Activated CD8-positive, alpha-beta memory T cell treated with anti-CD3 and anti-CD28 coated beads for 36 hours (primary cell): Measurements from ENCODE around the gene S100A7. TPM values are rescaled to one million over a fixed set of nuclear protein-coding genes. Genes with fewer than 3 reads are reported as not detected.
"Not testable (repeated sequence)": the region's sequence is repeated elsewhere in the genome, so short reads cannot be mapped to it uniquely, and the experiment has no call there.

Source experiments
- CTCF ChIA-PET: fragments of 350-600 bp; sonication (Branson Sonifier 250); formaldehyde crosslinking; loops from one replicate; lab custom pipeline; 2021; ENCODE audit warnings: antibody characterized with exemption; lab: Charles Lee
- POLR2A ChIA-PET: fragments of 350-600 bp; sonication (Branson Sonifier 250); formaldehyde crosslinking; loops from one replicate; lab custom pipeline; 2021; ENCODE audit warnings: antibody characterized with exemption; lab: Charles Lee
- total RNA-seq, 2 experiments: library from RNA; stranded (reverse); gene quantifications; one replicate each; pipeline ENCODE4 v1.2.3, GENCODE V29; 2021

Gene S100A7
- total RNA-seq, 2 experiments from 2014 or later = not detected

- ChIA-PET POLR2A (no interaction called here), CTCF (no interaction called here)
Observed at GRCh38 chr1:153481124-153481523, 20.7 kb upstream of the S100A7 start.

- ChIA-PET POLR2A (no interaction called here), CTCF (interaction anchor here (1.6 kb wide), 1 partner anchor 13 kb away, joined by 5 read pairs; no protein-coding TSS in a partner anchor)
Observed at GRCh38 chr1:153478692-153479618, 18.5 kb upstream of the S100A7 start.

- CTCF ChIA-PET = interaction anchor here (0.7 to 1.6 kb wide), 2 partner anchors 12 to 131 kb away, joined by 3 to 5 read pairs; no protein-coding TSS in a partner anchor
Observed at GRCh38 chr1:153478047-153478691, 17.7 kb upstream of the S100A7 start.

GRCh38 chr1:153476491-153477093 lies 16.1 kb upstream of the S100A7 start:
- ChIA-PET CTCF (no interaction called here), POLR2A (no interaction called here)

More at GRCh38 chr1:153478047-153478691, 17.7 kb upstream of the S100A7 start:
- POLR2A ChIA-PET = no interaction called here

- ChIA-PET POLR2A (no interaction called here), CTCF (no interaction called here)
Observed at GRCh38 chr1:153475282-153475681, 14.8 kb upstream of the S100A7 start.

GRCh38 chr1:153474347-153474746 lies 13.9 kb upstream of the S100A7 start:
- ChIA-PET CTCF (no interaction called here), POLR2A (no interaction called here)

- CTCF ChIA-PET = no interaction called here
Observed at GRCh38 chr1:153470707-153471106, 10.3 kb upstream of the S100A7 start.

GRCh38 chr1:153466908-153467307 lies 6.5 kb upstream of the S100A7 start:
- POLR2A ChIA-PET = no interaction called here
- CTCF ChIA-PET = interaction anchor here (0.6 to 1.5 kb wide), 2 partner anchors 27 to 31 kb away, joined by 3 to 7 read pairs; no protein-coding TSS in a partner anchor

More at GRCh38 chr1:153470707-153471106, 10.3 kb upstream of the S100A7 start:
- POLR2A ChIA-PET = no interaction called here

- ChIA-PET POLR2A (no interaction called here), CTCF (interaction anchor here (0.6 to 1.5 kb wide), 5 partner anchors 9 to 32 kb away, joined by 3 to 7 read pairs (median 4); no protein-coding TSS in a partner anchor)
Observed at GRCh38 chr1:153465811-153466636, 5.6 kb upstream of the S100A7 start.

- POLR2A ChIA-PET, CTCF ChIA-PET: not testable (repeated sequence)
Observed at GRCh38 chr1:153462741-153463140, 2.3 kb upstream of the S100A7 start.

- ChIA-PET POLR2A (no interaction called here), CTCF (interaction anchor here (0.6 kb wide), 1 partner anchor 214 kb away, joined by 3 read pairs; no protein-coding TSS in a partner anchor)
Observed at GRCh38 chr1:153459655-153460054, 796 bp downstream of the S100A7 start.

- POLR2A ChIA-PET = no interaction called here
- CTCF ChIA-PET = interaction anchor here (1.2 kb wide), 1 partner anchor 9 kb away, joined by 4 read pairs; no protein-coding TSS in a partner anchor
Observed at GRCh38 chr1:153456396-153456795, 4.1 kb downstream of the S100A7 start.

GRCh38 chr1:153448851-153449250 lies 11.6 kb downstream of the S100A7 start:
- CTCF ChIA-PET = not testable (repeated sequence)

GRCh38 chr1:153447498-153448170 lies 12.8 kb downstream of the S100A7 start:
- CTCF ChIA-PET = no interaction called here
- POLR2A ChIA-PET = no interaction called here

More at GRCh38 chr1:153448851-153449250, 11.6 kb downstream of the S100A7 start:
- POLR2A ChIA-PET = not testable (repeated sequence)

- ChIA-PET CTCF (no interaction called here), POLR2A (no interaction called here)
Observed at GRCh38 chr1:153444078-153444477, 16.4 kb downstream of the S100A7 start.

- ChIA-PET CTCF (no interaction called here), POLR2A (no interaction called here)
Observed at GRCh38 chr1:153443486-153443885, 17.0 kb downstream of the S100A7 start.

- CTCF ChIA-PET = interaction anchor here (1.1 kb wide), 1 partner anchor 24 kb away, joined by 3 read pairs; no protein-coding TSS in a partner anchor
- POLR2A ChIA-PET = no interaction called here
Observed at GRCh38 chr1:153441238-153441755, 19.2 kb downstream of the S100A7 start.

GRCh38 chr1:153439273-153439672 lies 21.2 kb downstream of the S100A7 start:
- CTCF ChIA-PET = no interaction called here
- POLR2A ChIA-PET = no interaction called here
